ENCODE data around the gene DUS2. TPM values are rescaled to one million over a fixed set of nuclear protein-coding genes. Genes with fewer than 3 reads are reported as not detected.

The DUS2 gene
- total RNA-seq, 2 experiments from 2014 or later, result 19.9 to 32.4 TPM

GRCh38 chr16:68085259-68086071 lies 62.4 kb downstream of the DUS2 start, which contains the start of gene NFATC3:
NFATC3 (plus strand) TSS chr16:68085370; CDS start chr16:68085682, 312 bp downstream.
- Histone ChIP-seq H3K4me1 (ENCODE audit: insufficient read depth, low read length, poor library complexity, severe bottlenecking) (peaks cover 62% of the 10 kb centered on the region), H3K36me3 (ENCODE audit: insufficient read depth, low read length) (0 out of 2 replicates have a peak, but pooled peaks cover 1% of the 10 kb centered on the region), H2AFZ (ENCODE audit: low read length) (peak within 1 kb of the TSS; percentile 92), H3K79me2 (ENCODE audit: insufficient read depth, low read depth, low read length) (peaks cover 49% of the 10 kb centered on the region), H3K9me2 (ENCODE audit: insufficient read depth, low read length) (no peaks in the 10 kb centered on the region), H4K20me1 (ENCODE audit: insufficient read depth, low read length) (peaks cover 29% of the 10 kb centered on the region), H3K27ac (ENCODE audit: low read depth, low read length, poor library complexity, severe bottlenecking) (peak within 1 kb of the TSS; percentile 90), H3K4me2 (ENCODE audit: low read length) (peak within 1 kb of the TSS; percentile 96), H3K4me3 (ENCODE audit: low read depth, low read length, poor library complexity, severe bottlenecking) (peak within 1 kb of the TSS; percentile 91), H3K9me3 (ENCODE audit: low read length) (no peaks in the 10 kb centered on the region)
- DNase-seq (ENCODE audit: low spot score), result peak; percentile 98
- TF ChIP-seq EZH2phosphoT487 (IDR thresholded peaks at IDR 0.05; ENCODE audit: borderline replicate concordance, low read depth, low read length), result no peak
- TF ChIP-seq CTCF (conservative IDR thresholded peaks at IDR 0.05; ENCODE audit: low read length), result no peak
- POLR2A ChIA-PET, result interaction anchor here (0.5 to 4.0 kb wide), 19 partner anchors 11 to 568 kb away, joined by 3 to 53 read pairs (median 4); partner anchors contain the start of genes DDX28 and DUS2
- no TSS peak for BruUV-seq (replicated peaks)
- intact Hi-C loops (cut with micrococcal nuclease; ENCODE audit: unreplicated experiment), result loop anchor here (10.0 kb wide), 1 partner anchor 521 kb away; the partner anchor contains the start of gene CTCF
- CTCF ChIA-PET (ENCODE audit: unreplicated experiment), result interaction anchor here (0.9 to 5.4 kb wide), 3 partner anchors 8 to 15 kb away, joined by 4 to 34 read pairs (median 21); no protein-coding TSS in a partner anchor

GRCh38 chr16:68086336-68086841 lies 63.3 kb downstream of the DUS2 start:
- no TSS peak for BruUV-seq (replicated peaks)
- CTCF ChIA-PET (ENCODE audit: unreplicated experiment), result interaction anchor here (5.4 kb wide), 1 partner anchor 16 kb away, joined by 34 read pairs; no protein-coding TSS in a partner anchor

More at GRCh38 chr16:68086336-68086841, 63.3 kb downstream of the DUS2 start:
- H3K36me3 ChIP-seq (ENCODE audit: insufficient read depth, low read length), result no peaks in the 10 kb centered on the region
- no peaks in the 10 kb centered on the region for H3K9me3 ChIP-seq (ENCODE audit: low read length)
- TF ChIP-seq CTCF (conservative IDR thresholded peaks at IDR 0.05; ENCODE audit: low read length) (no peak), EZH2phosphoT487 (IDR thresholded peaks at IDR 0.05; ENCODE audit: borderline replicate concordance, low read depth, low read length) (no peak)
- peaks cover 67% of the 10 kb centered on the region for H3K4me1 ChIP-seq (ENCODE audit: insufficient read depth, low read length, poor library complexity, severe bottlenecking)
- H4K20me1 ChIP-seq (ENCODE audit: insufficient read depth, low read length), result peaks cover 36% of the 10 kb centered on the region
- no peak for DNase-seq (ENCODE audit: low spot score)
- H3K4me2 ChIP-seq (ENCODE audit: low read length), result peak overlapping the region; percentile 96
- POLR2A ChIA-PET, result interaction anchor here (1.1 to 4.0 kb wide), 6 partner anchors 11 to 63 kb away, joined by 3 to 53 read pairs (median 7); partner anchors contain the start of genes DDX28 and DUS2
- peaks cover 59% of the 10 kb centered on the region for H3K79me2 ChIP-seq (ENCODE audit: insufficient read depth, low read depth, low read length)
- H2AFZ ChIP-seq (ENCODE audit: low read length), result no peak overlapping the region; the same call in 1 of the 2 replicates
- intact Hi-C loops (cut with micrococcal nuclease; ENCODE audit: unreplicated experiment), result loop anchor here (10.0 kb wide), 1 partner anchor 522 kb away; the partner anchor contains the start of gene CTCF
- peak overlapping the region; percentile 91 for H3K4me3 ChIP-seq (ENCODE audit: low read depth, low read length, poor library complexity, severe bottlenecking)
- H3K27ac ChIP-seq (ENCODE audit: low read depth, low read length, poor library complexity, severe bottlenecking), result peak overlapping the region; percentile 90
- no peaks in the 10 kb centered on the region for H3K9me2 ChIP-seq (ENCODE audit: insufficient read depth, low read length)

Measured in OCI-LY7 (cell line).